Hepatocyte (in vitro differentiated cells): Measurements from ENCODE around the gene HMOX1. TPM values are rescaled to one million over a fixed set of nuclear protein-coding genes. Genes with fewer than 3 reads are reported as not detected.

Experiments
- DNase-seq: peaks from one replicate; pipeline ENCODE4 v3.0.0-alpha.2; 2016; ENCODE audit warnings: low spot score
- H2AFZ ChIP-seq: fragments of 200-600 bp; sonication (generic); 2 replicates; pipeline ENCODE4 v1.6.0; 2016; ENCODE audit warnings: antibody characterized with exemption, mild to moderate bottlenecking
- H3K27ac ChIP-seq: fragments of 200-600 bp; sonication (generic); 2 replicates; pipeline ENCODE4 v1.5.1; 2016; ENCODE audit warnings: mild to moderate bottlenecking
- H3K27me3 ChIP-seq: fragments of 200-600 bp; sonication (generic); 2 replicates; pipeline ENCODE4 v1.6.1; 2016
- H3K36me3 ChIP-seq: fragments of 200-600 bp; sonication (generic); replicated peaks from 2 replicates; pipeline ENCODE4 v1.5.1; 2016; ENCODE audit warnings: low read depth; ENCODE audit not compliant: insufficient read depth
- H3K4me1 ChIP-seq: fragments of 200-600 bp; sonication (generic); 2 replicates; pipeline ENCODE4 v1.5.1; 2016; ENCODE audit warnings: mild to moderate bottlenecking, moderate library complexity; ENCODE audit not compliant: insufficient read depth
- H3K4me2 ChIP-seq: fragments of 200-600 bp; sonication (generic); 2 replicates; pipeline ENCODE4 v1.6.0; 2016
- H3K4me3 ChIP-seq: fragments of 200-600 bp; sonication (generic); 2 replicates; pipeline ENCODE4 v1.5.1; 2016; ENCODE audit warnings: mild to moderate bottlenecking
- H3K79me2 ChIP-seq: fragments of 200-600 bp; sonication (generic); 2 replicates; pipeline ENCODE4 v1.6.0; 2017; ENCODE audit warnings: mild to moderate bottlenecking
- H3K9me2 ChIP-seq: fragments of 200-600 bp; sonication (generic); replicated peaks from 2 replicates; pipeline ENCODE4 v1.6.0; 2017; ENCODE audit warnings: mild to moderate bottlenecking; ENCODE audit not compliant: insufficient read depth
- H3K9me3 ChIP-seq: fragments of 200-600 bp; sonication (generic); 2 replicates; pipeline ENCODE4 v1.5.1; 2016; ENCODE audit warnings: low read depth, mild to moderate bottlenecking
- H4K20me1 ChIP-seq: fragments of 200-600 bp; sonication (generic); 2 replicates; pipeline ENCODE4 v1.6.0; 2016; ENCODE audit warnings: mild to moderate bottlenecking; ENCODE audit not compliant: insufficient read depth, poor library complexity, severe bottlenecking
- EZH2 ChIP-seq: fragments of 200-600 bp; sonication (generic); IDR thresholded peaks from 2 replicates; pipeline ENCODE4 v1.6.1; 2016; ENCODE audit warnings: antibody characterized with exemption, mild to moderate bottlenecking, borderline replicate concordance
- EZH2phosphoT487 ChIP-seq: fragments of 200-600 bp; sonication (generic); IDR thresholded peaks from one replicate; pipeline ENCODE4 v1.6.1; 2018; ENCODE audit warnings: antibody characterized with exemption, mild to moderate bottlenecking, low read depth, moderate library complexity; ENCODE audit not compliant: unreplicated experiment, severe bottlenecking
- WGBS: methylation state at CpG from one replicate; pipeline ENCODE4 v1.1.6; 2016; ENCODE audit warnings: low lambda C conversion rate; ENCODE audit errors: missing lambda C conversion rate; 5-methylcytosine and 5-hydroxymethylcytosine counted together
- polyA plus RNA-seq: library from polyadenylated mRNA; unstranded; fragments of >200 nt; fragmentation: Nextera tagmentation; extraction: Ambion mirVana; gene quantifications from 2 replicates; pipeline ENCODE4 v1.2.1, GENCODE V29; 2016
- total RNA-seq: library from RNA; depleted of rRNA; stranded (reverse); fragments of >200 nt; gene quantifications from 2 replicates; pipeline ENCODE4 v1.2.3, GENCODE V29; 2014
- TF ChIP-seq, protein P1 (sequence below): fragments of 200-600 bp; sonication (generic); IDR thresholded peaks from 2 replicates; pipeline ENCODE4 v1.5.1; 2016; ENCODE audit warnings: antibody characterized with exemption, mild to moderate bottlenecking; ENCODE audit not compliant: poor library complexity

Gene HMOX1
- total and polyA plus RNA-seq, 2 experiments from 2014 or later: 43.8 to 58.6 TPM

DNA sequence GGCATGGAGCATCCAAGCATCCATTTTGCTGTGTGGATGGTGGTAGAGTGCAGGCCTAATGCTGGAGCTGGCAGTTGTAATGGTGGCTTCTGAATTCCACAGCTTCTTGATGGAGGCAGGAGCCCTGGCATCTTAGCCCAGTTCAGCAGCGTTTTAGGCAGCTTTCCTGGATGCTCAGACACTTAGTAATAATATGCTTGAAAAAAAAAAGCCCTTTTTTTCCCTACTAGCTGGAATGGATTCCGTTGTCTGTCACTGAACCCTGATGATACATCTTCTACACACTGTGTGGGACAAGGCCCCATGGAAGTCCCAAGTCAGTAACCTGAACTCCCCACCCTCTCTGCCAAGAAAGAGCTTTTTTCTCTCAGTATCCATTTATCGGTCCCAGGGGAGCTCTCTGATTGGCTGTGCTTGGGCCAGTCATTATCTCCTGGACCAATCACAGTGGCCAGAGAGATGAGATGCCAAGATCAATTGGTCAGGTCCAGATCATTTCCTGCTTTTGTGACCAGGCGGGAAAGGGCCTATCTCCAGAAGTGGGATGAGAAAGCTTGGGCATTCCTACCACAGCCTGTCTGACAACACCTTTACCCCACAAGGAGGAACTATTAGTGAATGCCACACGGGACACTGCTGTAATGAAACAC is 53.3 kb downstream of the HMOX1 start:
- Histone ChIP-seq H2AFZ (no peak overlapping the region), H3K27me3 (no peaks in the 10 kb centered on the region), H3K4me1 (no peaks in the 10 kb centered on the region), H3K36me3 (no peaks in the 10 kb centered on the region), H3K9me3 (no peaks in the 10 kb centered on the region), H3K27ac (no peak overlapping the region), H3K4me3 (no peak overlapping the region), H3K79me2 (no peaks in the 10 kb centered on the region), H4K20me1 (no peaks in the 10 kb centered on the region), H3K4me2 (no peak overlapping the region), H3K9me2 (no peaks in the 10 kb centered on the region)
- TF ChIP-seq EZH2phosphoT487 (no peak), EZH2 (no peak)
- TF ChIP-seq, protein P1, sequence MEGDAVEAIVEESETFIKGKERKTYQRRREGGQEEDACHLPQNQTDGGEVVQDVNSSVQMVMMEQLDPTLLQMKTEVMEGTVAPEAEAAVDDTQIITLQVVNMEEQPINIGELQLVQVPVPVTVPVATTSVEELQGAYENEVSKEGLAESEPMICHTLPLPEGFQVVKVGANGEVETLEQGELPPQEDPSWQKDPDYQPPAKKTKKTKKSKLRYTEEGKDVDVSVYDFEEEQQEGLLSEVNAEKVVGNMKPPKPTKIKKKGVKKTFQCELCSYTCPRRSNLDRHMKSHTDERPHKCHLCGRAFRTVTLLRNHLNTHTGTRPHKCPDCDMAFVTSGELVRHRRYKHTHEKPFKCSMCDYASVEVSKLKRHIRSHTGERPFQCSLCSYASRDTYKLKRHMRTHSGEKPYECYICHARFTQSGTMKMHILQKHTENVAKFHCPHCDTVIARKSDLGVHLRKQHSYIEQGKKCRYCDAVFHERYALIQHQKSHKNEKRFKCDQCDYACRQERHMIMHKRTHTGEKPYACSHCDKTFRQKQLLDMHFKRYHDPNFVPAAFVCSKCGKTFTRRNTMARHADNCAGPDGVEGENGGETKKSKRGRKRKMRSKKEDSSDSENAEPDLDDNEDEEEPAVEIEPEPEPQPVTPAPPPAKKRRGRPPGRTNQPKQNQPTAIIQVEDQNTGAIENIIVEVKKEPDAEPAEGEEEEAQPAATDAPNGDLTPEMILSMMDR: no peak
- WGBS: 98% methylated on average over 5 of the region's 5 CpGs
- DNase-seq: no peak

DNA sequence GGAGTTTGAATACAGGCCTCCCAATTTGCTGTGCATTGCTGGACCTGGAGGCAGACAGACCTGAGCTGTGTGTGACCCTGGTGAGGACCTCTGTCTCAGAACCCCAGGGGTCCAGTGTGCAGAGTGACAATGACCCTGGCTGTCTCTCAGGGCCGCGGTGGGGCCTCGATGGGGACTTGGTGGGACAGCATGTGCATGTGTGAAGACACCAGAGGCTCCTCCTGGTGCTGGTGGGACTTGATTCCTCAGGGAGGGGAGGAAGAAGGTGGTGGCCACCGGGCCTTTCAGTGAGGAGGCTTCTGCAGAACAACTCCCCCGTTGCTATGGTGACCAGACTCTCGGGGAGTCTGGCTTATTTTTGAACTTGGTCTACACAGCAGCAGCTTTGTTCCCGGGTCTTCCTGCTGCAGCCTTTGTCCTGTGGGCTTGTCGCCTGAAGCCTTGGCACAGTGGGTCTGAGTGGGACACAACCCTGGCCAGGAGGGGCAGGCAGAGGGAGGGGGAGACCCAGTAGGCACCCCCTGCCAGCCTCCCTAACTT is 54.4 kb downstream of the HMOX1 start:
- H3K36me3 ChIP-seq: no peaks in the 10 kb centered on the region
- H3K9me3 ChIP-seq: no peaks in the 10 kb centered on the region
- H3K9me2 ChIP-seq: no peaks in the 10 kb centered on the region
- H3K27me3 ChIP-seq: no peaks in the 10 kb centered on the region
- no peaks in the 10 kb centered on the region for H3K4me1 ChIP-seq
- TF ChIP-seq EZH2phosphoT487 (no peak), EZH2 (no peak)
- TF ChIP-seq, protein P1: no peak
- no peak overlapping the region for H2AFZ ChIP-seq
- no peak overlapping the region for H3K4me3 ChIP-seq
- H3K79me2 ChIP-seq: no peaks in the 10 kb centered on the region
- DNase-seq: no peak
- 85% methylated on average over 8 of the region's 8 CpGs for WGBS
- H3K4me2 ChIP-seq: no peak overlapping the region
- no peak overlapping the region for H3K27ac ChIP-seq
- no peaks in the 10 kb centered on the region for H4K20me1 ChIP-seq

DNA sequence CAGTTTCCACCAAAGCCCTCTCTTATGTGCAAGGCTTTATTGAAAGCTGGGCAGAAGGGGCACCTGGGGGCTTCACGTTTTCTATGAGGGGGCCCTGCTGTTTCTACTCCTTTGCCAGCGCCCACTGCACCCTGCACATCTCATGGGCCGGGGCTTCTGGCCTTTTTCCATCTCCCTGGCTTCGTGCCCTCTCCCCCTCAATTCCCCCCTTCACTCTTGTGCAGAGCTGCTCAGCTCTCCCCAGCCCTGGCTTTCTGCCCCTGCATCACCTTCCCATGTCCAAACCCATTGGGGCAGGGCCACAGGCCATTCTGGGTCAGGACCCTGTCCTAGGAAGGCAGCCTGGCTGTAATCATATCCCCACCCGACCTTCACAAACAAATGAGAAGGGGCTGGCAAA is 55.5 kb downstream of the HMOX1 start:
- Histone ChIP-seq H3K9me3 (no peaks in the 10 kb centered on the region), H3K27ac (no peak overlapping the region), H2AFZ (no peak overlapping the region), H3K4me2 (no peak overlapping the region), H3K36me3 (no peaks in the 10 kb centered on the region), H3K79me2 (no peaks in the 10 kb centered on the region), H3K27me3 (no peaks in the 10 kb centered on the region), H3K4me1 (no peaks in the 10 kb centered on the region), H3K9me2 (no peaks in the 10 kb centered on the region), H3K4me3 (no peak overlapping the region), H4K20me1 (no peaks in the 10 kb centered on the region)
- no peak for DNase-seq
- WGBS: 81% methylated on average over 5 of the region's 5 CpGs
- no peak for TF ChIP-seq EZH2phosphoT487
- no peak for TF ChIP-seq EZH2
- TF ChIP-seq, protein P1: no peak
